Glutamatergic neuron (in vitro differentiated cells): ENCODE data around the gene CERKL. TPM values are rescaled to one million over a fixed set of nuclear protein-coding genes. Genes with fewer than 3 reads are reported as not detected.

Experiments
- DNase-seq: peaks from one replicate; pipeline ENCODE4 v3.0.0; 2022
- H3K27ac Mint-ChIP-seq: one replicate; pipeline ENCODE4 v1.8.0; 2020; ENCODE audit warnings: mild to moderate bottlenecking, mixed read lengths, inconsistent platforms; ENCODE audit not compliant: unreplicated experiment
- H3K27me3 Mint-ChIP-seq: one replicate; pipeline ENCODE4 v1.8.0; 2020; ENCODE audit warnings: mild to moderate bottlenecking, moderate library complexity, mixed read lengths, inconsistent platforms; ENCODE audit not compliant: unreplicated experiment
- H3K36me3 Mint-ChIP-seq: one replicate; pipeline ENCODE4 v1.8.0; 2020; ENCODE audit warnings: mild to moderate bottlenecking, mixed read lengths, inconsistent platforms; ENCODE audit not compliant: unreplicated experiment
- H3K4me1 Mint-ChIP-seq: one replicate; pipeline ENCODE4 v1.8.0; 2020; ENCODE audit warnings: mild to moderate bottlenecking, low read depth, mixed read lengths, inconsistent platforms; ENCODE audit not compliant: unreplicated experiment
- H3K4me3 Mint-ChIP-seq: one replicate; pipeline ENCODE4 v1.8.0; 2020; ENCODE audit warnings: mild to moderate bottlenecking, mixed read lengths, inconsistent platforms; ENCODE audit not compliant: unreplicated experiment
- H3K9me3 Mint-ChIP-seq: one replicate; pipeline ENCODE4 v1.8.0; 2020; ENCODE audit warnings: mild to moderate bottlenecking, moderate library complexity, mixed read lengths, inconsistent platforms; ENCODE audit not compliant: unreplicated experiment
- CTCF ChIP-seq: fragments of 200-600 bp; sonication (generic); IDR thresholded peaks from one replicate; pipeline ENCODE4 v1.5.0; 2021; ENCODE audit not compliant: partially characterized antibody, unreplicated experiment
- total RNA-seq: library from RNA; stranded (reverse); fragmentation: NEBNext Ultra II Directional; extraction: Animal tissue kit (Norgen Biotek cat#: 25700); gene quantifications from one replicate; pipeline ENCODE4 v1.2.1, GENCODE V29; 2021; ENCODE audit not compliant: unreplicated experiment

The CERKL gene
- total RNA-seq, 1 donor from 2014 or later = 5.7 TPM

GRCh38 chr2:181667234-181667633 is 10.3 kb upstream of the CERKL start:
- Mint-ChIP-seq H3K36me3 (peaks cover 10% of the 10 kb centered on the region), H3K27ac (no peak overlapping the region), H3K9me3 (no peaks in the 10 kb centered on the region), H3K27me3 (peaks cover 3% of the 10 kb centered on the region), H3K4me3 (no peak overlapping the region), H3K4me1 (no peaks in the 10 kb centered on the region)
- DNase-seq = no peak
- TF ChIP-seq CTCF = no peak

- no peak for DNase-seq
- peaks cover 3% of the 10 kb centered on the region for H3K27me3 Mint-ChIP-seq
- H3K9me3 Mint-ChIP-seq = peaks cover 3% of the 10 kb centered on the region
- no peak for TF ChIP-seq CTCF
- peaks cover 21% of the 10 kb centered on the region for H3K4me1 Mint-ChIP-seq
- H3K36me3 Mint-ChIP-seq = peaks cover 14% of the 10 kb centered on the region
- no peak overlapping the region for H3K27ac Mint-ChIP-seq
- H3K4me3 Mint-ChIP-seq = no peak overlapping the region
These were observed 5.4 kb upstream of the CERKL start for GRCh38 chr2:181662287-181662686.

- Mint-ChIP-seq H3K4me3 (no peak overlapping the region), H3K4me1 (peaks cover 31% of the 10 kb centered on the region), H3K36me3 (peaks cover 4% of the 10 kb centered on the region), H3K27me3 (peaks cover 3% of the 10 kb centered on the region), H3K27ac (no peak overlapping the region), H3K9me3 (peaks cover 5% of the 10 kb centered on the region)
- no peak for TF ChIP-seq CTCF
- DNase-seq = no peak
These were observed 3.3 kb upstream of the CERKL start for GRCh38 chr2:181660181-181660580.

- Mint-ChIP-seq H3K27me3 (peaks cover 5% of the 10 kb centered on the region), H3K27ac (peak overlapping the region; percentile 55), H3K4me1 (peaks cover 31% of the 10 kb centered on the region), H3K36me3 (peaks cover 4% of the 10 kb centered on the region), H3K9me3 (peaks cover 5% of the 10 kb centered on the region), H3K4me3 (peak overlapping the region; percentile 86)
- DNase-seq = no peak
- TF ChIP-seq CTCF = no peak
These were observed 1.5 kb upstream of the CERKL start for GRCh38 chr2:181658444-181658843.

GRCh38 chr2:181657379-181657778 is 474 bp upstream of the CERKL start:
- no peak for TF ChIP-seq CTCF
- Mint-ChIP-seq H3K27ac (no peak overlapping the region), H3K36me3 (peaks cover 4% of the 10 kb centered on the region)

More at GRCh38 chr2:181657379-181657778, 474 bp upstream of the CERKL start:
- no peak for DNase-seq
- H3K4me3 Mint-ChIP-seq = peak overlapping the region; percentile 86
- H3K4me1 Mint-ChIP-seq = peaks cover 31% of the 10 kb centered on the region
- peaks cover 6% of the 10 kb centered on the region for H3K27me3 Mint-ChIP-seq
- H3K9me3 Mint-ChIP-seq = peaks cover 5% of the 10 kb centered on the region
